Measurements from ENCODE around the gene PARVB.

DNA sequence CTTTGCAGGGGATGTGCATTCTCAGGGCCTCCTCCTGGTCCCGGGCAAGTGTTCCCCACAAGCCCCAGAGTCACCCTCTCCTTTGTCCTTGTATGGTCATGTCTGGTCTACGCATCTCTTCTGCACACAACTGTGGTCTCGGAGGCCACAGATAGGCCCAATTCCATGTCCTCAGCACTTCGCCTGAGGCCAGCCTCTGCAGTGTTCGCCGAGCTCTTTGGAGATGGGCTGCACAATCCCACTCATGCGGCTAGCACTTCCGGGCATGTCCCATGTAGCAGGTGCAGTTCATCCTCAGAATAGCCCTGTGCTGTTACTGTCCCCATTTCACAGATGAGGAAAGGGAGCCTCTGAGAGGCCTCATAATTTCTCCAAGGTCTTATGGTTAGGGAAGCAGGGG, 164.2 kb downstream of the PARVB start:
- TF ChIP-seq POLR2A (IDR thresholded peaks at IDR 0.05; ENCODE audit: low read depth, low read length), result no peak
- TF ChIP-seq, protein P1, sequence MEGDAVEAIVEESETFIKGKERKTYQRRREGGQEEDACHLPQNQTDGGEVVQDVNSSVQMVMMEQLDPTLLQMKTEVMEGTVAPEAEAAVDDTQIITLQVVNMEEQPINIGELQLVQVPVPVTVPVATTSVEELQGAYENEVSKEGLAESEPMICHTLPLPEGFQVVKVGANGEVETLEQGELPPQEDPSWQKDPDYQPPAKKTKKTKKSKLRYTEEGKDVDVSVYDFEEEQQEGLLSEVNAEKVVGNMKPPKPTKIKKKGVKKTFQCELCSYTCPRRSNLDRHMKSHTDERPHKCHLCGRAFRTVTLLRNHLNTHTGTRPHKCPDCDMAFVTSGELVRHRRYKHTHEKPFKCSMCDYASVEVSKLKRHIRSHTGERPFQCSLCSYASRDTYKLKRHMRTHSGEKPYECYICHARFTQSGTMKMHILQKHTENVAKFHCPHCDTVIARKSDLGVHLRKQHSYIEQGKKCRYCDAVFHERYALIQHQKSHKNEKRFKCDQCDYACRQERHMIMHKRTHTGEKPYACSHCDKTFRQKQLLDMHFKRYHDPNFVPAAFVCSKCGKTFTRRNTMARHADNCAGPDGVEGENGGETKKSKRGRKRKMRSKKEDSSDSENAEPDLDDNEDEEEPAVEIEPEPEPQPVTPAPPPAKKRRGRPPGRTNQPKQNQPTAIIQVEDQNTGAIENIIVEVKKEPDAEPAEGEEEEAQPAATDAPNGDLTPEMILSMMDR (IDR thresholded peaks at IDR 0.05; ENCODE audit: extremely low read depth in 1 of 2, insufficient read depth in 1 of 2, low read depth in 1 of 2, low read length in 2 of 2), result no peak
- no peak for TF ChIP-seq MYC (IDR thresholded peaks at IDR 0.05; ENCODE audit: low read depth, low read length)
- TF ChIP-seq EZH2 (IDR thresholded peaks at IDR 0.05; ENCODE audit: borderline replicate concordance, low read depth, low read length, severe bottlenecking), result no peak
- TF ChIP-seq POLR2AphosphoS5 (IDR thresholded peaks at IDR 0.05; ENCODE audit: insufficient read depth, low read depth, low read length), result no peak
- TF ChIP-seq, protein P2, sequence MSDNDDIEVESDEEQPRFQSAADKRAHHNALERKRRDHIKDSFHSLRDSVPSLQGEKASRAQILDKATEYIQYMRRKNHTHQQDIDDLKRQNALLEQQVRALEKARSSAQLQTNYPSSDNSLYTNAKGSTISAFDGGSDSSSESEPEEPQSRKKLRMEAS (IDR thresholded peaks at IDR 0.05; ENCODE audit: insufficient read depth, insufficient read length), result no peak
- no peak for TF ChIP-seq JUN (IDR thresholded peaks at IDR 0.05; ENCODE audit: borderline replicate concordance, insufficient read depth, insufficient read length, low read depth)

Measured in endothelial cell of umbilical vein (primary cell).